ENCODE data around the gene TAS2R14.

Gene TAS2R14

DNA sequence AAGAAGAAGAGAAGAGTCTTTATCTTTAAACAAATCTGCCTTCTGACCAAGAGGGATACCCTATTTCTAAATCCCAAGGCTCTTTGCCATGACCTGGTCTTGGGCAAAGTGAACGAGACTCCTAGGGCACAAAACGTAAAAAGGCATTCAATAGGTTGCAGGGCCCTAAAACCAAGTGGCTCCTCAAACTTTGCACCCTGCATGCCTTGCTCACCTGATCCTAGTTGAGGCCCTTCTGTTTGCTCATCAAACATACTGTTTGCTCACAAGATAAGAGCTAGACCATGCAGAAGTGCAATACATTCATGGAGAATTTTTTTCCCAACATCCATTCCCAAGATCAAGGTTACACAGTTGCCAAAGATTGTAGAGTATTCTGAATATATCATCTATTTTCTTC is 47.1 kb downstream of the TAS2R14 start:
- WGBS, 2 donors (ENCODE audit: extremely low coverage in 2 of 2, insufficient read length in 2 of 2, insufficient replicate concordance in 1 of 2), result no CpG with 5 or more reads among the region's 2 CpGs
- Histone ChIP-seq H3K4ac (ENCODE audit: low read length) (no peak overlapping the region), H3K9ac (ENCODE audit: low read depth, low read length, poor library complexity) (no peak overlapping the region), H3K36me3 (replicated peaks in 1 of 2; ENCODE audit: control insufficient read depth in 2 of 2, insufficient read depth in 2 of 2, low read length in 2 of 2) (no peaks in the 10 kb centered on the region), H2AFZ (ENCODE audit: low read length) (no peak overlapping the region), H4K8ac (ENCODE audit: low read depth, low read length) (no peak overlapping the region), H3K9me3 (replicated peaks in 1 of 2; ENCODE audit: control insufficient read depth in 2 of 2, insufficient read depth in 1 of 2, low read depth in 1 of 2, low read length in 2 of 2) (no peaks in the 10 kb centered on the region), H2BK120ac (ENCODE audit: low read depth, low read length) (no peak overlapping the region), H3K14ac (ENCODE audit: low read length) (no peak overlapping the region), H2BK5ac (ENCODE audit: low read length) (no peak overlapping the region), H3K18ac (ENCODE audit: low read length) (no peak overlapping the region), H3K27me3 (ENCODE audit: control insufficient read depth in 3 of 3, insufficient read depth in 3 of 3, low read depth in 1 of 3, low read length in 3 of 3) (no peaks in the 10 kb centered on the region), H3K4me2 (ENCODE audit: insufficient read depth, low read length, poor library complexity, severe bottlenecking) (no peak overlapping the region), H3K27ac (replicated peaks; ENCODE audit: low read length) (no peak overlapping the region), H2BK12ac (ENCODE audit: low read length) (no peak overlapping the region), H2BK15ac (ENCODE audit: low read length) (no peak overlapping the region), H2AK5ac (ENCODE audit: low read depth, low read length) (no peak overlapping the region), H3K4me3 (ENCODE audit: low read length in 2 of 2) (no peak overlapping the region), H3K23ac (ENCODE audit: low read depth, low read length, poor library complexity) (no peak overlapping the region), H3K4me1 (ENCODE audit: control insufficient read depth in 2 of 2, insufficient read depth in 1 of 2, low read depth in 1 of 2, low read length in 2 of 2) (no peaks in the 10 kb centered on the region), H4K91ac (ENCODE audit: low read depth, low read length, poor library complexity) (no peak overlapping the region), H3K79me1 (ENCODE audit: low read depth, low read length) (no peaks in the 10 kb centered on the region)
- DNase-seq (ENCODE audit: low spot score), result no peak

DNA sequence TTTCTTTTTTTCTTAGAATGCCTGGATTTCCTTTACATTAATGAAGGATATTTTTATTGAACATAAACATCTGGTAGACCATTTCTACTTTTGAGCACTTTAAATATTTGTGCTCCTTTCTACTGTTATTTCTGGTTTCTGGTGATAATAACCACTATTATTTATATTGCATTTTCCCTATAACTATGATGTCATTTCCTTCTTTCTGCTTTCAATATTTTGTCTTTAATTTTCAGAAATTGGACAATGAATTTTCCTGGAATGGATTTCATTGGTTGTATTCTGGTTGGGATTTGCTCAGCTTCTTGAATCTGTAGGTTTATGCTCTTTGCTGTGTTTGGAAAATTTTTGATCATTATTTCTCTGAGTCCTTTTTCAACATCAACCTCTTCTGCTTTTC is 49.8 kb downstream of the TAS2R14 start:
- Histone ChIP-seq H2AFZ (ENCODE audit: low read length) (no peak overlapping the region), H3K36me3 (replicated peaks in 1 of 2; ENCODE audit: control insufficient read depth in 2 of 2, insufficient read depth in 2 of 2, low read length in 2 of 2) (no peaks in the 10 kb centered on the region), H2BK5ac (ENCODE audit: low read length) (no peak overlapping the region), H2BK120ac (ENCODE audit: low read depth, low read length) (no peak overlapping the region), H3K4me2 (ENCODE audit: insufficient read depth, low read length, poor library complexity, severe bottlenecking) (no peak overlapping the region), H3K79me1 (ENCODE audit: low read depth, low read length) (no peaks in the 10 kb centered on the region), H3K27ac (replicated peaks; ENCODE audit: low read length) (no peak overlapping the region), H2BK15ac (ENCODE audit: low read length) (no peak overlapping the region), H2AK5ac (ENCODE audit: low read depth, low read length) (no peak overlapping the region), H3K9ac (ENCODE audit: low read depth, low read length, poor library complexity) (no peak overlapping the region), H3K27me3 (ENCODE audit: control insufficient read depth in 3 of 3, insufficient read depth in 3 of 3, low read depth in 1 of 3, low read length in 3 of 3) (no peaks in the 10 kb centered on the region), H3K18ac (ENCODE audit: low read length) (no peak overlapping the region), H3K23ac (ENCODE audit: low read depth, low read length, poor library complexity) (no peak overlapping the region), H3K4me1 (ENCODE audit: control insufficient read depth in 2 of 2, insufficient read depth in 1 of 2, low read depth in 1 of 2, low read length in 2 of 2) (no peaks in the 10 kb centered on the region), H3K9me3 (replicated peaks in 1 of 2; ENCODE audit: control insufficient read depth in 2 of 2, insufficient read depth in 1 of 2, low read depth in 1 of 2, low read length in 2 of 2) (no peaks in the 10 kb centered on the region), H3K4me3 (ENCODE audit: low read length in 2 of 2) (no peak overlapping the region), H2BK12ac (ENCODE audit: low read length) (no peak overlapping the region), H3K4ac (ENCODE audit: low read length) (no peak overlapping the region), H4K91ac (ENCODE audit: low read depth, low read length, poor library complexity) (no peak overlapping the region), H4K8ac (ENCODE audit: low read depth, low read length) (no peak overlapping the region), H3K14ac (ENCODE audit: low read length) (no peak overlapping the region)
- no peak for DNase-seq (ENCODE audit: low spot score)
